Upper lobe of right lung (tissue), 1 donor: Measurements from ENCODE around the gene NAALADL1. TPM values are rescaled to one million over a fixed set of nuclear protein-coding genes. Genes with fewer than 3 reads are reported as not detected.

Experiments
- ATAC-seq: fragments of 200-7000 bp; cut with Tn5 transposase; one replicate; pipeline ENCODE4 v1.9.1; 2020; ENCODE audit warnings: mild to moderate bottlenecking, moderate library complexity
- DNase-seq: peaks from one replicate; pipeline ENCODE4 v3.0.0-alpha.2; 2020
- H3K27ac ChIP-seq: fragments of 200-600 bp; one replicate; pipeline ENCODE4 v1.8.0; 2022
- H3K27me3 ChIP-seq: fragments of 200-600 bp; one replicate; pipeline ENCODE4 v1.8.0; 2022; ENCODE audit warnings: mild to moderate bottlenecking
- H3K36me3 ChIP-seq: fragments of 200-600 bp; one replicate; pipeline ENCODE4 v1.8.0; 2022
- H3K4me1 ChIP-seq: fragments of 200-600 bp; one replicate; pipeline ENCODE4 v1.8.0; 2022
- H3K4me3 ChIP-seq: fragments of 200-600 bp; one replicate; pipeline ENCODE4 v1.8.0; 2022; ENCODE audit warnings: mild to moderate bottlenecking
- H3K9me3 ChIP-seq: fragments of 200-600 bp; one replicate; pipeline ENCODE4 v1.8.0; 2022
- intact Hi-C: fragments of 100-400 bp; cut with DNase I; formaldehyde crosslinking; loops from one replicate; pipeline ENCODE4 v1.11.0; 2022
- total RNA-seq: library from RNA; stranded (reverse); fragmentation: NEBNext Ultra II Directional; extraction: Animal tissue kit (Norgen Biotek cat#: 25700); gene quantifications from one replicate; pipeline ENCODE4 v1.2.1, GENCODE V29; 2021
- TF ChIP-seq, protein P1 (sequence below): fragments of 200-600 bp; IDR thresholded peaks from one replicate; pipeline ENCODE4 v1.8.0; 2022; ENCODE audit warnings: antibody characterized with exemption
- donor health status: DM: no; HTN: yes; CAD: no; lungs with severe emphysema.

Gene NAALADL1
- total RNA-seq, 1 donor from 2014 or later, result 10.0 TPM

DNA sequence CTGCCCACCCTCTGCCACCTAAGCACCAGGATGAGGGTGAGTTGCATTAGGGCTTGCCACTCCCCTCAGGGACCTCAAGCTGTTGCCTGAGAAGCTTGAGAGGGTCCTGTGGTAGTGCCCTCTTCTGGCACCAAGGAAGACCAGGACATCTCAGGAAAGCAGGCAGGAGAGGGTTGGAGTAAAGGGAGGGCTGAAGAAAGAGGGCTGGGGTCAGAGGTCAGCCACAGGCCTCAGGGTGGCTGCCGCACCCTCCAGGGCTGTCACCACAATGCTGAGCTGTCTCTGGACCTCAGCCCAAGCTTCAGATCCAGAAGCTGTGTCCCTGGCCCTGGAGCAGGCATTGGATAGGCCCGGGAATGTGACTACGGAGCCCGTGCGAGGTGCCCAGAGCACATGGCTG lies 13.3 kb downstream of the NAALADL1 start:
- Histone ChIP-seq H3K27me3 (no peaks in the 10 kb centered on the region), H3K4me1 (peaks cover 28% of the 10 kb centered on the region), H3K36me3 (peaks cover 14% of the 10 kb centered on the region), H3K4me3 (no peak overlapping the region), H3K27ac (no peak overlapping the region), H3K9me3 (no peaks in the 10 kb centered on the region)
- intact Hi-C loops, result no loop called here
- ATAC-seq (no peak), DNase-seq (no peak)
- TF ChIP-seq, protein P1, sequence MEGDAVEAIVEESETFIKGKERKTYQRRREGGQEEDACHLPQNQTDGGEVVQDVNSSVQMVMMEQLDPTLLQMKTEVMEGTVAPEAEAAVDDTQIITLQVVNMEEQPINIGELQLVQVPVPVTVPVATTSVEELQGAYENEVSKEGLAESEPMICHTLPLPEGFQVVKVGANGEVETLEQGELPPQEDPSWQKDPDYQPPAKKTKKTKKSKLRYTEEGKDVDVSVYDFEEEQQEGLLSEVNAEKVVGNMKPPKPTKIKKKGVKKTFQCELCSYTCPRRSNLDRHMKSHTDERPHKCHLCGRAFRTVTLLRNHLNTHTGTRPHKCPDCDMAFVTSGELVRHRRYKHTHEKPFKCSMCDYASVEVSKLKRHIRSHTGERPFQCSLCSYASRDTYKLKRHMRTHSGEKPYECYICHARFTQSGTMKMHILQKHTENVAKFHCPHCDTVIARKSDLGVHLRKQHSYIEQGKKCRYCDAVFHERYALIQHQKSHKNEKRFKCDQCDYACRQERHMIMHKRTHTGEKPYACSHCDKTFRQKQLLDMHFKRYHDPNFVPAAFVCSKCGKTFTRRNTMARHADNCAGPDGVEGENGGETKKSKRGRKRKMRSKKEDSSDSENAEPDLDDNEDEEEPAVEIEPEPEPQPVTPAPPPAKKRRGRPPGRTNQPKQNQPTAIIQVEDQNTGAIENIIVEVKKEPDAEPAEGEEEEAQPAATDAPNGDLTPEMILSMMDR, result no peak

- Histone ChIP-seq H3K27me3 (no peaks in the 10 kb centered on the region), H3K9me3 (no peaks in the 10 kb centered on the region), H3K4me1 (peaks cover 29% of the 10 kb centered on the region), H3K36me3 (peaks cover 19% of the 10 kb centered on the region), H3K27ac (peak overlapping the region; percentile 3), H3K4me3 (no peak overlapping the region)
- TF ChIP-seq, protein P1, result no peak
- ATAC-seq (peak; percentile 62), DNase-seq (peak; percentile 76)
- intact Hi-C loops, result no loop called here
These were observed 14.4 kb downstream of the NAALADL1 start for GRCh38 chr11:65043881-65044501.

DNA sequence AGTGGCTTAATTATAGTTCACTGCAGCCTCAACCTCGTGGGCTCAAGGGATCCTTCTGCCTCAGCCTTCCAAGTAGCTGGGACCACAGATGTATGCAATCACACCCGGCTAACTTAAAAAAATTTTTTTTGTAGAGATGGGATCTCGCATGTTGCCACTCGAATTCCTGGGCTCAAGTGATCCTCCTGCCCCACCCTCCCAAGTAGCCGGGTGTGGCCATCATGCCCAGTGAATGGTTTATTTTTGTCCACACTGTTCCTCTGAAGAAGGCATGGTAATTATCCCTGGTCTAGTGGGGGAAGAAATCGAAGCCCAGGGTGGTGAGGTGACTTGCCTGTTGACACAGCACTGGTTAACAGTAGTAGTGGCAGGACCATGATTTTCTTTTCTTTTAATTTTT lies 15.5 kb downstream of the NAALADL1 start:
- Histone ChIP-seq H3K9me3 (no peaks in the 10 kb centered on the region), H3K4me1 (peaks cover 29% of the 10 kb centered on the region), H3K36me3 (peaks cover 28% of the 10 kb centered on the region), H3K27me3 (no peaks in the 10 kb centered on the region), H3K27ac (no peak overlapping the region), H3K4me3 (no peak overlapping the region)
- ATAC-seq (no peak), DNase-seq (no peak)
- intact Hi-C loops, result no loop called here
- TF ChIP-seq, protein P1, result no peak

GRCh38 chr11:65040847-65041622 lies 17.3 kb downstream of the NAALADL1 start, which contains the start of gene SAC3D1:
TSS of gene SAC3D1 (plus strand) at chr11:65041210. CDS start at chr11:65041293, 83 bp downstream.
- no peaks in the 10 kb centered on the region for H3K27me3 ChIP-seq
- H3K36me3 ChIP-seq, result peaks cover 45% of the 10 kb centered on the region
- intact Hi-C loops, result no loop called here
- peak; percentile 95 for DNase-seq
- TF ChIP-seq, protein P1, result no peak
- no peaks in the 10 kb centered on the region for H3K9me3 ChIP-seq
- ATAC-seq, result peak; percentile 95
- H3K27ac ChIP-seq, result peak within 1 kb of the TSS; percentile 90
- peak within 1 kb of the TSS; percentile 83 for H3K4me3 ChIP-seq
- H3K4me1 ChIP-seq, result peaks cover 29% of the 10 kb centered on the region

- no peak for DNase-seq
- intact Hi-C loops, result no loop called here
- no peak for ATAC-seq
- Histone ChIP-seq H3K4me3 (peak overlapping the region; percentile 83), H3K27me3 (no peaks in the 10 kb centered on the region), H3K36me3 (peaks cover 51% of the 10 kb centered on the region), H3K27ac (peak overlapping the region; percentile 90), H3K4me1 (peaks cover 29% of the 10 kb centered on the region), H3K9me3 (no peaks in the 10 kb centered on the region)
- TF ChIP-seq, protein P1, result no peak
These were observed 17.9 kb downstream of the NAALADL1 start for GRCh38 chr11:65040520-65040846.
